ENCODE data around the gene USP43. TPM values are rescaled to one million over a fixed set of nuclear protein-coding genes. Genes with fewer than 3 reads are reported as not detected.

The USP43 gene
- total and polyA plus RNA-seq, 2 donors (not counting 1 experiment from before 2014, with no cell fraction given), result 0.16 to 0.30 TPM

- DNase-seq (no peak), ATAC-seq (ENCODE audit: low read depth) (no peak)
- POLR2A ChIA-PET, result no interaction called here
- intact Hi-C loops (cut with micrococcal nuclease), result no loop called here
- H3K9me3 ChIP-seq (ENCODE audit: control extremely low read depth in 1 of 3, control insufficient read depth in 2 of 3, insufficient read depth in 1 of 3, low read length in 2 of 3), result no peaks in the 10 kb centered on the region
- H3K4me3 Mint-ChIP-seq, result no peak overlapping the region
- H3K9me3 Mint-ChIP-seq (ENCODE audit: insufficient read depth), result no peaks in the 10 kb centered on the region
- H4K20me1 ChIP-seq (ENCODE audit: control insufficient read depth, insufficient read depth, low read length, poor library complexity, severe bottlenecking), result no peaks in the 10 kb centered on the region
- CTCF ChIA-PET, result no interaction called here
- no peak overlapping the region for H2AFZ ChIP-seq (ENCODE audit: insufficient read depth, low read depth, low read length, poor library complexity, severe bottlenecking)
- H3K36me3 ChIP-seq (replicated peaks in 1 of 2; ENCODE audit: control extremely low read depth in 1 of 2, control insufficient read depth in 1 of 2, extremely low read depth in 1 of 2, insufficient read depth in 2 of 2, low read length in 1 of 2), result no peaks in the 10 kb centered on the region
- H3K4me3 ChIP-seq (ENCODE audit: control extremely low read depth in 1 of 5, extremely low read depth in 1 of 5, insufficient read depth in 1 of 5, low read depth in 2 of 5, low read length in 4 of 5), result no peak overlapping the region
- no peak overlapping the region for H3K27ac ChIP-seq (ENCODE audit: low read length in 2 of 2)
- peaks cover 25% of the 10 kb centered on the region for H3K27me3 Mint-ChIP-seq
- H3K27me3 ChIP-seq (replicated peaks in 1 of 4; ENCODE audit: control extremely low read depth in 1 of 4, control insufficient read depth in 3 of 4, insufficient read depth in 4 of 4, low read length in 3 of 4), result no peaks in the 10 kb centered on the region
- H3K4me1 Mint-ChIP-seq, result no peaks in the 10 kb centered on the region
- TF ChIP-seq, protein P1, sequence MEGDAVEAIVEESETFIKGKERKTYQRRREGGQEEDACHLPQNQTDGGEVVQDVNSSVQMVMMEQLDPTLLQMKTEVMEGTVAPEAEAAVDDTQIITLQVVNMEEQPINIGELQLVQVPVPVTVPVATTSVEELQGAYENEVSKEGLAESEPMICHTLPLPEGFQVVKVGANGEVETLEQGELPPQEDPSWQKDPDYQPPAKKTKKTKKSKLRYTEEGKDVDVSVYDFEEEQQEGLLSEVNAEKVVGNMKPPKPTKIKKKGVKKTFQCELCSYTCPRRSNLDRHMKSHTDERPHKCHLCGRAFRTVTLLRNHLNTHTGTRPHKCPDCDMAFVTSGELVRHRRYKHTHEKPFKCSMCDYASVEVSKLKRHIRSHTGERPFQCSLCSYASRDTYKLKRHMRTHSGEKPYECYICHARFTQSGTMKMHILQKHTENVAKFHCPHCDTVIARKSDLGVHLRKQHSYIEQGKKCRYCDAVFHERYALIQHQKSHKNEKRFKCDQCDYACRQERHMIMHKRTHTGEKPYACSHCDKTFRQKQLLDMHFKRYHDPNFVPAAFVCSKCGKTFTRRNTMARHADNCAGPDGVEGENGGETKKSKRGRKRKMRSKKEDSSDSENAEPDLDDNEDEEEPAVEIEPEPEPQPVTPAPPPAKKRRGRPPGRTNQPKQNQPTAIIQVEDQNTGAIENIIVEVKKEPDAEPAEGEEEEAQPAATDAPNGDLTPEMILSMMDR (IDR thresholded peaks at IDR 0.05), result no peak
- 48% methylated on average over 4 of the region's 4 CpGs for WGBS (ENCODE audit: insufficient coverage)
- H3K9ac ChIP-seq (ENCODE audit: low read length), result no peak overlapping the region
- H3K4me1 ChIP-seq (ENCODE audit: control insufficient read depth in 2 of 2, insufficient read depth in 2 of 2, low read length in 2 of 2), result no peaks in the 10 kb centered on the region
- no peak overlapping the region for H3K4me2 ChIP-seq (replicated peaks; ENCODE audit: low read depth, low read length, poor library complexity, severe bottlenecking)
- no peaks in the 10 kb centered on the region for H3K79me2 ChIP-seq (ENCODE audit: control insufficient read depth, insufficient read depth, low read length)
- no peak overlapping the region for H3K27ac Mint-ChIP-seq
These were observed 118.3 kb downstream of the USP43 start for GRCh38 chr17:9763643-9764042.

GRCh38 chr17:9765322-9765721 lies 120.0 kb downstream of the USP43 start:
- Histone ChIP-seq H3K27me3 (replicated peaks in 1 of 4; ENCODE audit: control extremely low read depth in 1 of 4, control insufficient read depth in 3 of 4, insufficient read depth in 4 of 4, low read length in 3 of 4) (no peaks in the 10 kb centered on the region), H3K27ac (ENCODE audit: low read length in 2 of 2) (no peak overlapping the region), H3K79me2 (ENCODE audit: control insufficient read depth, insufficient read depth, low read length) (no peaks in the 10 kb centered on the region), H3K4me1 (ENCODE audit: control insufficient read depth in 2 of 2, insufficient read depth in 2 of 2, low read length in 2 of 2) (no peaks in the 10 kb centered on the region), H3K4me2 (replicated peaks; ENCODE audit: low read depth, low read length, poor library complexity, severe bottlenecking) (no peak overlapping the region), H2AFZ (ENCODE audit: insufficient read depth, low read depth, low read length, poor library complexity, severe bottlenecking) (no peak overlapping the region), H4K20me1 (ENCODE audit: control insufficient read depth, insufficient read depth, low read length, poor library complexity, severe bottlenecking) (no peaks in the 10 kb centered on the region), H3K9me3 (ENCODE audit: control extremely low read depth in 1 of 3, control insufficient read depth in 2 of 3, insufficient read depth in 1 of 3, low read length in 2 of 3) (peaks cover 0 to 5% (median 0%) of the 10 kb centered on the region in 3 donors), H3K4me3 (ENCODE audit: control extremely low read depth in 1 of 5, extremely low read depth in 1 of 5, insufficient read depth in 1 of 5, low read depth in 2 of 5, low read length in 4 of 5) (no peak overlapping the region), H3K36me3 (replicated peaks in 1 of 2; ENCODE audit: control extremely low read depth in 1 of 2, control insufficient read depth in 1 of 2, extremely low read depth in 1 of 2, insufficient read depth in 2 of 2, low read length in 1 of 2) (no peaks in the 10 kb centered on the region), H3K9ac (ENCODE audit: low read length) (no peak overlapping the region)
- TF ChIP-seq, protein P1 (IDR thresholded peaks at IDR 0.05), result no peak
- no peak for TF ChIP-seq EZH2 (IDR thresholded peaks at IDR 0.05; ENCODE audit: borderline replicate concordance, insufficient read depth, low read depth, low read length, poor library complexity, severe bottlenecking)
- Mint-ChIP-seq H3K4me3 (no peak overlapping the region), H3K4me1 (no peaks in the 10 kb centered on the region), H3K9me3 (ENCODE audit: insufficient read depth) (no peaks in the 10 kb centered on the region), H3K27ac (no peak overlapping the region), H3K27me3 (peaks cover 24% of the 10 kb centered on the region)
- ChIA-PET POLR2A (no interaction called here), CTCF (interaction anchor here (0.5 kb wide), 1 partner anchor 18 kb away, joined by 3 read pairs; no protein-coding TSS in a partner anchor)
- DNase-seq, result no peak
- ATAC-seq (ENCODE audit: low read depth), result no peak
- WGBS (ENCODE audit: insufficient coverage), result no CpG with 5 or more reads among the region's 1 CpG
- intact Hi-C loops (cut with micrococcal nuclease), result no loop called here
